Choroid plexus epithelial cell (primary cell): ENCODE results near the gene SH2D6.
A peak's percentile ranks its signal among the peaks of the same experiment; 100 is the strongest.

Experiments used
- DNase-seq: peaks from one replicate; pipeline ENCODE4 v3.0.0-alpha.2; 2010; ENCODE audit warnings: low read depth
- H3K4me3 ChIP-seq: 2 replicates; pipeline ENCODE4 v1.5.1; 2011; ENCODE audit warnings: low read depth, mild to moderate bottlenecking, control low read depth, low read length, moderate library complexity
- CTCF ChIP-seq: conservative IDR thresholded peaks from 2 replicates; pipeline ENCODE4 v1.5.1; 2011; ENCODE audit warnings: low read depth, mild to moderate bottlenecking, control low read depth, inconsistent platforms, low read length, moderate library complexity

The SH2D6 gene

GRCh38 chr2:85449214-85449588 is 30.7 kb downstream of the SH2D6 start:
- no peak for TF ChIP-seq CTCF
- no peak overlapping the region for H3K4me3 ChIP-seq
- peak; percentile 30 for DNase-seq

- no peak overlapping the region for H3K4me3 ChIP-seq
- no peak for DNase-seq
- no peak for TF ChIP-seq CTCF
Observed at GRCh38 chr2:85452237-85452636, 33.7 kb downstream of the SH2D6 start.

GRCh38 chr2:85453571-85453970 is 35.1 kb downstream of the SH2D6 start:
- no peak for TF ChIP-seq CTCF
- DNase-seq: no peak

GRCh38 chr2:85455552-85456090 is 37.1 kb downstream of the SH2D6 start:
- no peak overlapping the region for H3K4me3 ChIP-seq
- no peak for DNase-seq
- no peak for TF ChIP-seq CTCF

More at GRCh38 chr2:85453571-85453970, 35.1 kb downstream of the SH2D6 start:
- H3K4me3 ChIP-seq: no peak overlapping the region

- DNase-seq: no peak
- H3K4me3 ChIP-seq: no peak overlapping the region
- no peak for TF ChIP-seq CTCF
Observed at GRCh38 chr2:85457043-85457442, 38.5 kb downstream of the SH2D6 start.

- no peak for TF ChIP-seq CTCF
- no peak for DNase-seq
- H3K4me3 ChIP-seq: no peak overlapping the region
Observed at GRCh38 chr2:85457877-85458316, 39.4 kb downstream of the SH2D6 start.
